ENCODE data around the gene KPNA5. TPM values are rescaled to one million over a fixed set of nuclear protein-coding genes. Genes with fewer than 3 reads are reported as not detected.

Gene KPNA5
- total and polyA plus RNA-seq, 2 of the 13 experiments (the other 11 are each of a cell fraction or from before 2014, with no cell fraction given): 5.3 to 13.0 TPM

GRCh38 chr6:116763048-116763447 is 82.0 kb downstream of the KPNA5 start (continued):
- TF ChIP-seq, protein P1, sequence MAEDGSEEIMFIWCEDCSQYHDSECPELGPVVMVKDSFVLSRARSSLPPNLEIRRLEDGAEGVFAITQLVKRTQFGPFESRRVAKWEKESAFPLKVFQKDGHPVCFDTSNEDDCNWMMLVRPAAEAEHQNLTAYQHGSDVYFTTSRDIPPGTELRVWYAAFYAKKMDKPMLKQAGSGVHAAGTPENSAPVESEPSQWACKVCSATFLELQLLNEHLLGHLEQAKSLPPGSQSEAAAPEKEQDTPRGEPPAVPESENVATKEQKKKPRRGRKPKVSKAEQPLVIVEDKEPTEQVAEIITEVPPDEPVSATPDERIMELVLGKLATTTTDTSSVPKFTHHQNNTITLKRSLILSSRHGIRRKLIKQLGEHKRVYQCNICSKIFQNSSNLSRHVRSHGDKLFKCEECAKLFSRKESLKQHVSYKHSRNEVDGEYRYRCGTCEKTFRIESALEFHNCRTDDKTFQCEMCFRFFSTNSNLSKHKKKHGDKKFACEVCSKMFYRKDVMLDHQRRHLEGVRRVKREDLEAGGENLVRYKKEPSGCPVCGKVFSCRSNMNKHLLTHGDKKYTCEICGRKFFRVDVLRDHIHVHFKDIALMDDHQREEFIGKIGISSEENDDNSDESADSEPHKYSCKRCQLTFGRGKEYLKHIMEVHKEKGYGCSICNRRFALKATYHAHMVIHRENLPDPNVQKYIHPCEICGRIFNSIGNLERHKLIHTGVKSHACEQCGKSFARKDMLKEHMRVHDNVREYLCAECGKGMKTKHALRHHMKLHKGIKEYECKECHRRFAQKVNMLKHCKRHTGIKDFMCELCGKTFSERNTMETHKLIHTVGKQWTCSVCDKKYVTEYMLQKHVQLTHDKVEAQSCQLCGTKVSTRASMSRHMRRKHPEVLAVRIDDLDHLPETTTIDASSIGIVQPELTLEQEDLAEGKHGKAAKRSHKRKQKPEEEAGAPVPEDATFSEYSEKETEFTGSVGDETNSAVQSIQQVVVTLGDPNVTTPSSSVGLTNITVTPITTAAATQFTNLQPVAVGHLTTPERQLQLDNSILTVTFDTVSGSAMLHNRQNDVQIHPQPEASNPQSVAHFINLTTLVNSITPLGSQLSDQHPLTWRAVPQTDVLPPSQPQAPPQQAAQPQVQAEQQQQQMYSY (CRISPR knock-in tag; IDR thresholded peaks at IDR 0.05): no peak

GRCh38 chr6:116763906-116764628 is 83.1 kb downstream of the KPNA5 start:
- H2AFZ ChIP-seq (ENCODE audit: low read length): no peak overlapping the region
- WGBS (ENCODE audit: low lambda C conversion rate): 56% methylated on average over 11 of the region's 11 CpGs
- no peak for ATAC-seq

More at GRCh38 chr6:116763906-116764628, 83.1 kb downstream of the KPNA5 start:
- Histone ChIP-seq H3K4me2 (ENCODE audit: low read depth, low read length) (no peak overlapping the region), H3K4me3 (replicated peaks in 1 of 3; ENCODE audit: insufficient read depth in 1 of 3, low read depth in 2 of 3, low read length in 3 of 3) (no peak overlapping the region), H3K79me2 (ENCODE audit: insufficient read depth, low read length) (no peaks in the 10 kb centered on the region), H3K36me3 (replicated peaks in 1 of 2; ENCODE audit: control insufficient read depth in 1 of 2, insufficient read depth in 2 of 2, low read length in 2 of 2) (no peaks in the 10 kb centered on the region), H3K27ac (ENCODE audit: extremely low read length, insufficient read depth, low read length) (no peak overlapping the region), H3K27me3 (ENCODE audit: control insufficient read depth in 1 of 2, insufficient read depth in 2 of 2, low read length in 2 of 2) (peaks cover 0 to 48% of the 10 kb centered on the region in 2 experiments; a peak in 4 of 5 replicates), H3K4me1 (ENCODE audit: insufficient read depth, low read length) (peaks cover 15% of the 10 kb centered on the region; the same call in 1 of the 2 replicates), H3K9ac (ENCODE audit: insufficient read depth, low read depth, low read length) (no peak overlapping the region), H3K9me3 (ENCODE audit: low read length) (no peaks in the 10 kb centered on the region), H4K20me1 (ENCODE audit: insufficient read depth, low read length) (no peaks in the 10 kb centered on the region)
- in situ Hi-C loops (cut with HindIII; ENCODE audit: extremely low pct_ligation_motif_present, low pct_unique_long_range_greater_than_20kb): no loop called here
- intact Hi-C loops (cut with micrococcal nuclease; ENCODE audit: unreplicated experiment): no loop called here
- ChIA-PET CTCF (ENCODE audit: low intra/inter-chr PET ratio, low total read pairs) (no interaction called here), POLR2A (no interaction called here)
- DNase-seq (ENCODE audit: low spot score) (no peak), FAIRE-seq (no peak)
- TF ChIP-seq ARNTL (CRISPR knock-in tag; IDR thresholded peaks at IDR 0.05) (no peak), KAT8 (CRISPR knock-in tag; IDR thresholded peaks at IDR 0.05) (no peak), ZMAT3 (CRISPR knock-in tag; conservative IDR thresholded peaks at IDR 0.05) (no peak), BRCA1 (CRISPR knock-in tag; IDR thresholded peaks at IDR 0.05) (no peak), TFDP2 (CRISPR knock-in tag; IDR thresholded peaks at IDR 0.05) (no peak), ARHGAP35 (CRISPR knock-in tag; IDR thresholded peaks at IDR 0.05; ENCODE audit: borderline replicate concordance) (no peak), MEIS1 (CRISPR knock-in tag; IDR thresholded peaks at IDR 0.05; ENCODE audit: borderline replicate concordance) (no peak), ATF1 (CRISPR knock-in tag; IDR thresholded peaks at IDR 0.05) (no peak), ZFP41 (CRISPR knock-in tag; IDR thresholded peaks at IDR 0.05; ENCODE audit: borderline replicate concordance) (no peak), CHCHD3 (CRISPR knock-in tag; IDR thresholded peaks at IDR 0.05) (no peak), ZSCAN22 (CRISPR knock-in tag; IDR thresholded peaks at IDR 0.05) (no peak), BORCS8-MEF2B (CRISPR knock-in tag; IDR thresholded peaks at IDR 0.05) (no peak), GLI4 (CRISPR knock-in tag; IDR thresholded peaks at IDR 0.05; ENCODE audit: borderline replicate concordance) (no peak), ZBTB39 (CRISPR knock-in tag; IDR thresholded peaks at IDR 0.05) (no peak), MIXL1 (CRISPR knock-in tag; IDR thresholded peaks at IDR 0.05) (no peak)
- BruUV-seq (replicated peaks): no TSS peak
